Kidney epithelial cell (primary cell): ENCODE results near the gene KRTAP12-3. TPM values are rescaled to one million over a fixed set of nuclear protein-coding genes. Genes with fewer than 3 reads are reported as not detected.

Source experiments
- DNase-seq: peaks from one replicate; pipeline ENCODE4 v3.0.0-alpha.2; 2010; ENCODE audit warnings: low read depth
- H3K27me3 ChIP-seq: 2 replicates; pipeline ENCODE4 v1.6.0; 2011; ENCODE audit warnings: low read length; ENCODE audit not compliant: control insufficient read depth, insufficient read depth
- H3K36me3 ChIP-seq: 2 replicates; pipeline ENCODE4 v1.5.1; 2011; ENCODE audit warnings: low read length; ENCODE audit not compliant: control insufficient read depth, insufficient read depth
- H3K4me3 ChIP-seq: 2 replicates; pipeline ENCODE4 v1.5.1; 2011; ENCODE audit warnings: low read depth, mild to moderate bottlenecking, control low read depth, low read length
- CTCF ChIP-seq: IDR thresholded peaks from 2 replicates; pipeline ENCODE4 v1.5.1; 2011; ENCODE audit warnings: mild to moderate bottlenecking, moderate library complexity, low read length, control low read depth, inconsistent platforms; ENCODE audit not compliant: insufficient read depth, poor library complexity, severe bottlenecking
- total RNA-seq: library from RNA; depleted of rRNA; stranded (reverse); fragments of >200 nt; gene quantifications from 2 replicates; pipeline ENCODE4 v1.2.3, GENCODE V29; 2015

The KRTAP12-3 gene
- total RNA-seq, 1 donor from 2014 or later, result not detected

- no peak for DNase-seq
- Histone ChIP-seq H3K36me3 (no peaks in the 10 kb centered on the region), H3K27me3 (no peaks in the 10 kb centered on the region), H3K4me3 (no peak overlapping the region)
- no peak for TF ChIP-seq CTCF
These were observed 9.0 kb upstream of the KRTAP12-3 start for GRCh38 chr21:44648557-44649311.

GRCh38 chr21:44649521-44650100, 8.1 kb upstream of the KRTAP12-3 start:
- Histone ChIP-seq H3K27me3 (no peaks in the 10 kb centered on the region), H3K36me3 (no peaks in the 10 kb centered on the region), H3K4me3 (no peak overlapping the region)
- DNase-seq, result no peak
- no peak for TF ChIP-seq CTCF

GRCh38 chr21:44650265-44650972, 7.3 kb upstream of the KRTAP12-3 start:
- Histone ChIP-seq H3K4me3 (no peak overlapping the region), H3K27me3 (no peaks in the 10 kb centered on the region), H3K36me3 (no peaks in the 10 kb centered on the region)
- TF ChIP-seq CTCF, result no peak
- no peak for DNase-seq

- TF ChIP-seq CTCF, result no peak
- DNase-seq, result no peak
- H3K27me3 ChIP-seq, result no peaks in the 10 kb centered on the region
- no peaks in the 10 kb centered on the region for H3K36me3 ChIP-seq
- no peak overlapping the region for H3K4me3 ChIP-seq
These were observed 6.6 kb upstream of the KRTAP12-3 start for GRCh38 chr21:44650973-44651675.

- TF ChIP-seq CTCF, result no peak
- Histone ChIP-seq H3K36me3 (no peaks in the 10 kb centered on the region), H3K27me3 (no peaks in the 10 kb centered on the region), H3K4me3 (no peak overlapping the region)
- no peak for DNase-seq
These were observed 4.6 kb upstream of the KRTAP12-3 start for GRCh38 chr21:44653123-44653522.
